ENCODE data around the gene PEX6.
"Not testable (repeated sequence)": the region's sequence is repeated elsewhere in the genome, so short reads cannot be mapped to it uniquely, and the experiment has no call there.

Gene PEX6

GRCh38 chr6:43007126-43007525, 28.1 kb upstream of the PEX6 start:
- H3K4me3 Mint-ChIP-seq, result no peak overlapping the region

GRCh38 chr6:43006251-43006650, 27.3 kb upstream of the PEX6 start:
- no peaks in the 10 kb centered on the region for H3K9me3 Mint-ChIP-seq
- no peak for TF ChIP-seq CTCF (IDR thresholded peaks at IDR 0.05)
- H3K27me3 Mint-ChIP-seq (ENCODE audit: low read depth, poor library complexity), result peaks cover 2% of the 10 kb centered on the region
- peaks cover 11% of the 10 kb centered on the region for H3K4me1 Mint-ChIP-seq
- H3K36me3 Mint-ChIP-seq (ENCODE audit: low read depth), result peaks cover 41% of the 10 kb centered on the region
- H3K27ac Mint-ChIP-seq, result no peak overlapping the region
- H3K4me3 Mint-ChIP-seq, result no peak overlapping the region
- no peak for DNase-seq

More at GRCh38 chr6:43007126-43007525, 28.1 kb upstream of the PEX6 start:
- Mint-ChIP-seq H3K27ac (peak overlapping the region; percentile 82), H3K9me3 (no peaks in the 10 kb centered on the region), H3K36me3 (ENCODE audit: low read depth) (peaks cover 41% of the 10 kb centered on the region), H3K27me3 (ENCODE audit: low read depth, poor library complexity) (peaks cover 2% of the 10 kb centered on the region), H3K4me1 (peaks cover 18% of the 10 kb centered on the region)
- no peak for TF ChIP-seq CTCF (IDR thresholded peaks at IDR 0.05)
- DNase-seq, result no peak

GRCh38 chr6:43005844-43006243, 26.9 kb upstream of the PEX6 start:
- H3K36me3 Mint-ChIP-seq (ENCODE audit: low read depth), result peaks cover 43% of the 10 kb centered on the region
- no peaks in the 10 kb centered on the region for H3K9me3 Mint-ChIP-seq
- peaks cover 2% of the 10 kb centered on the region for H3K27me3 Mint-ChIP-seq (ENCODE audit: low read depth, poor library complexity)
- no peak for DNase-seq
- no peak for TF ChIP-seq CTCF (IDR thresholded peaks at IDR 0.05)
- H3K4me3 Mint-ChIP-seq, result no peak overlapping the region
- H3K27ac Mint-ChIP-seq, result no peak overlapping the region
- peaks cover 7% of the 10 kb centered on the region for H3K4me1 Mint-ChIP-seq

GRCh38 chr6:43001843-43002242, 22.9 kb upstream of the PEX6 start:
- DNase-seq, result no peak
- no peak for TF ChIP-seq CTCF (IDR thresholded peaks at IDR 0.05)
- Mint-ChIP-seq H3K27me3 (ENCODE audit: low read depth, poor library complexity) (peaks cover 2% of the 10 kb centered on the region), H3K9me3 (no peaks in the 10 kb centered on the region), H3K4me3 (no peak overlapping the region), H3K27ac (no peak overlapping the region), H3K36me3 (ENCODE audit: low read depth) (peaks cover 26% of the 10 kb centered on the region), H3K4me1 (peaks cover 13% of the 10 kb centered on the region)

GRCh38 chr6:42998205-42998604, 19.2 kb upstream of the PEX6 start:
- not testable (repeated sequence) for DNase-seq; H3K27me3 Mint-ChIP-seq (ENCODE audit: low read depth, poor library complexity); H3K27ac Mint-ChIP-seq; H3K4me3 Mint-ChIP-seq; H3K9me3 Mint-ChIP-seq
- Mint-ChIP-seq H3K4me1 (peaks cover 13% of the 10 kb centered on the region), H3K36me3 (ENCODE audit: low read depth) (peaks cover 25% of the 10 kb centered on the region)

- DNase-seq, result no peak
- Mint-ChIP-seq H3K4me3 (no peak overlapping the region), H3K4me1 (peaks cover 13% of the 10 kb centered on the region), H3K27me3 (ENCODE audit: low read depth, poor library complexity) (no peaks in the 10 kb centered on the region), H3K36me3 (ENCODE audit: low read depth) (peaks cover 22% of the 10 kb centered on the region), H3K9me3 (no peaks in the 10 kb centered on the region), H3K27ac (no peak overlapping the region)
- no peak for TF ChIP-seq CTCF (IDR thresholded peaks at IDR 0.05)
Observed at GRCh38 chr6:42996513-42996912, 17.5 kb upstream of the PEX6 start.

Data from nephron progenitor cell (in vitro differentiated cells).